Measurements from ENCODE around the gene PRDM5.

Gene PRDM5

DNA sequence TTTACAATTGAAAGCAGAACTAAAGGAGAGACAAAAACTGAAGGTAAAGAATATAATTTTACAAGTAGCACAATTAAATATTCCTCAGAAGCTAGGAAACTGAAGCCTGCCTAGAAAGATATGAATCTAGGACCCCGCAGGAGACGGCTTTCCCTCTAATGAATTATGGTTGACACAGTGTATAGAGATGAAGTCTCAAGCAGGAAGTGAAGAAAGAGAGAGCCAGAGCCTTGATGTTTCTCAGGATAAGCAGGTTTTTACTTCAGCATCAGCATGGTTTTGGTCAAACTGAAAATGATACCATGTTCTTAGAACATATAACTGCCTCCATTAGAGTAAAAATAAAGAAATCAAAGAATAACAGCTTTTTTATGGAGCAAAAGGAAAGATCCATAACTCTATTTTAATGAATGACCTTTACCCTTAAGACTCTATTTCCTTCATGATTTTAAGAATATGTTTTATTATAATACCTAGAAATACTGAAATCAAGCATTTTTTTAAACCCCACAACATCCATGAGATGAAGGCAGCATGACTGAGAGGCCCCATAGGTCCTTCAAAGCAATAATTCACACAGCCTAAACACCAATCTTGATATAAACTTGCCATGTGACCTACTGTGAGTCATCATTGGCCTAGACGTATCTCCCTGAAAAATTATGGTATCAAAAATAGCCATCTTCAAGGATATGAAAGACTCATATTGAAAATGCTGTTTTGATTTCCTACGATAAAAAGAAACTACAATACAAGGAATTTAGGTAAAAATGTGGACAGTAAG is 193.4 kb downstream of the PRDM5 start:
- ChIA-PET POLR2A (no interaction called here), CTCF (no interaction called here)
- Histone ChIP-seq H3K4me3 (ENCODE audit: control insufficient read depth in 1 of 7, extremely low read depth in 1 of 7, insufficient read depth in 4 of 7, low read depth in 2 of 7, low read length in 6 of 7) (no peak overlapping the region), H3K4me1 (ENCODE audit: control extremely low read depth in 1 of 4, control insufficient read depth in 4 of 4, insufficient read depth in 4 of 4, low read length in 3 of 4) (peaks cover 0 to 6% (median 0%) of the 10 kb centered on the region in 4 experiments), H3K9me3 (ENCODE audit: control extremely low read depth in 1 of 5, control insufficient read depth in 4 of 5, insufficient read depth in 2 of 5, low read depth in 1 of 5, low read length in 4 of 5) (no peaks in the 10 kb centered on the region), H3K36me3 (ENCODE audit: control insufficient read depth in 4 of 4, insufficient read depth in 4 of 4, low read length in 3 of 4) (no peaks in the 10 kb centered on the region), H3K27me3 (replicated peaks in 2 of 5; ENCODE audit: control insufficient read depth in 4 of 5, insufficient read depth in 5 of 5, low read length in 4 of 5) (no peaks in the 10 kb centered on the region), H3K27ac (ENCODE audit: insufficient read depth in 1 of 2, low read depth in 1 of 2, low read length in 2 of 2, poor library complexity in 1 of 2, severe bottlenecking in 2 of 2) (no peak overlapping the region)
- peak in 1 of 3 donors; percentile 10 for DNase-seq
- no CpG with 5 or more reads among the region's 4 CpGs for WGBS (ENCODE audit: insufficient coverage)

DNA sequence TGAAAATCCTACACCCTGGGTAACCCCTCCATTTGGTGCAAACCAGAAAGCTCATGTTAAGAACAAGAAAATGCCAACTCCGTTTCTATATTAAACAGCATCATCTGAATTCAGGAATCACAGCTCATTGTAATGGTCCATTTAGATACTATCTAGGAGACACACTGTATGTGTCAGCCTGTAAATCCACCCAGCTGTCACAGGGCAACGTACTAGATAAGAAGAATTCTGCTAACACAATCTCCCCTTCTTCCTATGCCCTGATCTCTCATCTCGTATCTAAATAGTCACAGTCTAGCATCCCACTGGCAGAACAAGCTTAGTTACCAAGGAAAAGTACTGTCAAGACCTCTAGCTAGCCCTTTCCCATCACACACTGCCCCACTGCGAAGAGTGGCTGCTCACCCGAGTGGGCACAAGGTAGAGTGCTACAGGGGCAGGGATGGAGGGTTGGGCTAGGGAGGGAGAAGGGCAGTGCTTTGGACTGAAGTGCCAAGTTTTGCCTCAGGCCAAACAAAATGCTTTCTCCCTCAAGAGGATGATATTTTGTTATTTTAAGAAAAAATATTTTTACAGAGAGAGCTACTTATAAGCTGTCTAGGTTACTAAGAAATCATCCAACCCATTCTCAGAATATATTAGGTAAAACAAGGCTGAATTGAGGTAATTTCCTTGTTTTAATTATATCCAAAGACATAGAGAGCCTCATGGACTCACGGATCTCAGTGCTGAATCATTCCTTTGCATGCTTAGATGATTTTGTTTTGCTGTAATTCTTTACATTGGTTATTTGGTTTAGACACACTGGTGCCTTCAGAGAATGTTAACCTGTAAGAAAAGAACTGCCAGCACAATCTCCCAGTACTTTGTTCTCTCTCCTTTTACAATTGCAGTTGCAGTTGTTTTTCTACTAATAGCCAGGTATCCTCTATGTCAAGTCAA is 196.6 kb downstream of the PRDM5 start:
- Histone ChIP-seq H3K27ac (ENCODE audit: insufficient read depth in 1 of 2, low read depth in 1 of 2, low read length in 2 of 2, poor library complexity in 1 of 2, severe bottlenecking in 2 of 2) (no peak overlapping the region), H3K4me1 (ENCODE audit: control extremely low read depth in 1 of 4, control insufficient read depth in 4 of 4, insufficient read depth in 4 of 4, low read length in 3 of 4) (peaks cover 0 to 6% (median 0%) of the 10 kb centered on the region in 4 experiments), H3K9me3 (ENCODE audit: control extremely low read depth in 1 of 5, control insufficient read depth in 4 of 5, insufficient read depth in 2 of 5, low read depth in 1 of 5, low read length in 4 of 5) (no peaks in the 10 kb centered on the region), H3K36me3 (ENCODE audit: control insufficient read depth in 4 of 4, insufficient read depth in 4 of 4, low read length in 3 of 4) (no peaks in the 10 kb centered on the region), H3K4me3 (ENCODE audit: control insufficient read depth in 1 of 7, extremely low read depth in 1 of 7, insufficient read depth in 4 of 7, low read depth in 2 of 7, low read length in 6 of 7) (no peak overlapping the region), H3K27me3 (replicated peaks in 2 of 5; ENCODE audit: control insufficient read depth in 4 of 5, insufficient read depth in 5 of 5, low read length in 4 of 5) (no peaks in the 10 kb centered on the region)
- POLR2A ChIA-PET: no interaction called here
- CTCF ChIA-PET: interaction anchor here (1.5 kb wide), 1 partner anchor 23 kb away, joined by 4 read pairs; no protein-coding TSS in a partner anchor
- DNase-seq: no peak
- 90% methylated on average over 2 of the region's 6 CpGs for WGBS (ENCODE audit: insufficient coverage)

DNA sequence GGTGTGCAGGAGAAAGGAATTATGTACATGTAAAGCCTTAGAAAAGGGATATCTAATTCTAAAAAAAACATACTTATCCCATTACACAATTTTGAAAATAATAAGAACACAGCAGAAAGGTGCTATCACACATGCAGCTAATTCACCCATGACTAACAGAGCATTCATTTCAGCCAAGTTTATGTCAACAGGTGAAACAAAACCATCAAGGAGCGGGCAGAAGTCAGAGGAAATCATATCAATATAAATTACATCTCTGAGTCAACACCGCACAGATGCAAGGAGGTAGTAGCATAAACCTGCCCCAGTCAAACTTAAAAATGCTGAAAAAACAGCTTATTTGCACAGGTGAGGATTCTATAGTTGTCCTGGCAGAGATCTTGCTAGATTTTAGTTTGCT is 197.9 kb downstream of the PRDM5 start:
- Histone ChIP-seq H3K4me1 (ENCODE audit: control extremely low read depth in 1 of 4, control insufficient read depth in 4 of 4, insufficient read depth in 4 of 4, low read length in 3 of 4) (peaks cover 0 to 8% (median 0%) of the 10 kb centered on the region in 4 experiments), H3K27ac (ENCODE audit: insufficient read depth in 1 of 2, low read depth in 1 of 2, low read length in 2 of 2, poor library complexity in 1 of 2, severe bottlenecking in 2 of 2) (no peak overlapping the region), H3K4me3 (ENCODE audit: control insufficient read depth in 1 of 7, extremely low read depth in 1 of 7, insufficient read depth in 4 of 7, low read depth in 2 of 7, low read length in 6 of 7) (no peak overlapping the region), H3K27me3 (replicated peaks in 2 of 5; ENCODE audit: control insufficient read depth in 4 of 5, insufficient read depth in 5 of 5, low read length in 4 of 5) (no peaks in the 10 kb centered on the region), H3K9me3 (ENCODE audit: control extremely low read depth in 1 of 5, control insufficient read depth in 4 of 5, insufficient read depth in 2 of 5, low read depth in 1 of 5, low read length in 4 of 5) (no peaks in the 10 kb centered on the region), H3K36me3 (ENCODE audit: control insufficient read depth in 4 of 4, insufficient read depth in 4 of 4, low read length in 3 of 4) (no peaks in the 10 kb centered on the region)
- no peak for DNase-seq
- POLR2A ChIA-PET: no interaction called here
- 80% methylated on average over 1 of the region's 2 CpGs for WGBS (ENCODE audit: insufficient coverage)
- CTCF ChIA-PET: no interaction called here

DNA sequence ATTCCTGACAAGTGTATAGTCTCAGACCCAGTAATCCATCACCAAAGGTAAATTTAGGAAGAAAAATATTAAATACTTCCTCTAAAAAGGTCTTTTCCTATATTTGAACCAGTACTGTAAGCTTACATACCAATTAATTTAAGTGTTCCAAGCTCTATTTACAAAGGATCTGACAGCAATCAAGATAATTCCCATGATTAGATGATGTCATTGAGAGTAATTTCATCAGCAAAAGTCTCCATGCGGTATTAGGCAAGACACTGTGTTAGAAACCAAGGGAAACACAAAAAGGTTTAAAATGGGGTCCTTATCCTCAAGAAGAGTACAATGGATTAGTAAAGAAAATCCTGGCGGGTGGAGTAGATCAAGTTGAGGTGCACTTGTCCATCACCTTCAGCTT is 198.5 kb downstream of the PRDM5 start:
- no peaks in the 10 kb centered on the region for H3K9me3 ChIP-seq (ENCODE audit: control extremely low read depth in 1 of 5, control insufficient read depth in 4 of 5, insufficient read depth in 2 of 5, low read depth in 1 of 5, low read length in 4 of 5)
- no peaks in the 10 kb centered on the region for H3K36me3 ChIP-seq (ENCODE audit: control insufficient read depth in 4 of 4, insufficient read depth in 4 of 4, low read length in 3 of 4)
- CTCF ChIA-PET: interaction anchor here (0.9 kb wide), 1 partner anchor 30 kb away, joined by 3 read pairs; no protein-coding TSS in a partner anchor
- no peak overlapping the region for H3K4me3 ChIP-seq (ENCODE audit: control insufficient read depth in 1 of 7, extremely low read depth in 1 of 7, insufficient read depth in 4 of 7, low read depth in 2 of 7, low read length in 6 of 7)
- H3K27ac ChIP-seq (ENCODE audit: insufficient read depth in 1 of 2, low read depth in 1 of 2, low read length in 2 of 2, poor library complexity in 1 of 2, severe bottlenecking in 2 of 2): no peak overlapping the region
- WGBS (ENCODE audit: insufficient coverage): 90% methylated on average over 2 of the region's 2 CpGs
- H3K27me3 ChIP-seq (replicated peaks in 2 of 5; ENCODE audit: control insufficient read depth in 4 of 5, insufficient read depth in 5 of 5, low read length in 4 of 5): no peaks in the 10 kb centered on the region
- DNase-seq: no peak
- peaks cover 0 to 7% (median under 1%) of the 10 kb centered on the region in 4 experiments for H3K4me1 ChIP-seq (ENCODE audit: control extremely low read depth in 1 of 4, control insufficient read depth in 4 of 4, insufficient read depth in 4 of 4, low read length in 3 of 4)
- POLR2A ChIA-PET: no interaction called here

DNA sequence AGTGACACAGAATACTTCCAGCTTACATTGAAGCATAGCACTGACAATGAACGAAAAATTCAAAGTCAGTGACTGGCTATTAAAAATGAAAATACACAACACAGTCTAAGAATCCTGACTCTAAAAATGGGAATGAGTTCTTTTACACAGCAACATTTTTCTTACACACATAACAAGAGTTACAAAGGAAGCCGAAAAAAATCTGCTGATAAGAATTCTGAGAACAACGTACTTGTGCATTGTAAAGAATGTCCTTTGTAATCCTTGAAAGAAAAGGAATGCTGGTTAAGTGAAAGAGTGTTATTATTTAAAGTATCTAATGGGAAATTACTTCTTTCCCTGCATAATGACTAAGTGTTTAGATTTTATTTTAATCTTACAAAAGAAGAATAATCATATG is 199.4 kb downstream of the PRDM5 start:
- Histone ChIP-seq H3K27me3 (replicated peaks in 2 of 5; ENCODE audit: control insufficient read depth in 4 of 5, insufficient read depth in 5 of 5, low read length in 4 of 5) (no peaks in the 10 kb centered on the region), H3K4me3 (ENCODE audit: control insufficient read depth in 1 of 7, extremely low read depth in 1 of 7, insufficient read depth in 4 of 7, low read depth in 2 of 7, low read length in 6 of 7) (no peak overlapping the region), H3K4me1 (ENCODE audit: control extremely low read depth in 1 of 4, control insufficient read depth in 4 of 4, insufficient read depth in 4 of 4, low read length in 3 of 4) (peaks cover 0 to 2% (median under 1%) of the 10 kb centered on the region in 4 experiments), H3K27ac (ENCODE audit: insufficient read depth in 1 of 2, low read depth in 1 of 2, low read length in 2 of 2, poor library complexity in 1 of 2, severe bottlenecking in 2 of 2) (no peak overlapping the region), H3K9me3 (ENCODE audit: control extremely low read depth in 1 of 5, control insufficient read depth in 4 of 5, insufficient read depth in 2 of 5, low read depth in 1 of 5, low read length in 4 of 5) (no peaks in the 10 kb centered on the region), H3K36me3 (ENCODE audit: control insufficient read depth in 4 of 4, insufficient read depth in 4 of 4, low read length in 3 of 4) (no peaks in the 10 kb centered on the region)
- CTCF ChIA-PET: interaction anchor here (1.3 kb wide), 2 partner anchors 9 to 152 kb away, joined by 3 read pairs; no protein-coding TSS in a partner anchor
- POLR2A ChIA-PET: no interaction called here
- WGBS (ENCODE audit: insufficient coverage): 100% methylated on average over 1 of the region's 3 CpGs
- no peak for DNase-seq

DNA sequence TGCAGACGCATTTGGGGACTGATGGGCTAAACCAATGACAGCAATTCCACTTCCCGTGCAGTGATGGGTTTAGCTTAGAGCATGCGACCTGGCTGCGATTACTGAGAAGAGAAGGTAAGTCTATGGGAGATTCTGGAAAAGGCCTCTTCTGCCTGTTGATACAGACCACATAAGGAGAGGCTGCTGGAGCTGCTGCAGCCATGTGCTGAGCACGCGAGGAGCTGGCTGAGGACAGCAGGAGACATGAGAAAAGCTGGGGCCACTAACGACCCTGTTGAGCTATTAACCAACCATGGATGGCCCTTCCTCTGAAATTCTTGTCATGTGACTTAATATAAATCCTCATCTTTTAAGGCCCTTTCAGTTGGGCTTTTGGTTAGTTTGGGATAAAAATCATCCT is 199.9 kb downstream of the PRDM5 start:
- CTCF ChIA-PET: interaction anchor here (1.3 kb wide), 2 partner anchors 10 to 152 kb away, joined by 3 read pairs; no protein-coding TSS in a partner anchor
- WGBS (ENCODE audit: insufficient coverage): 100% methylated on average over 5 of the region's 7 CpGs

More for the DNA sequence above, 199.9 kb downstream of the PRDM5 start:
- Histone ChIP-seq H3K27me3 (replicated peaks in 2 of 5; ENCODE audit: control insufficient read depth in 4 of 5, insufficient read depth in 5 of 5, low read length in 4 of 5) (no peaks in the 10 kb centered on the region), H3K36me3 (ENCODE audit: control insufficient read depth in 4 of 4, insufficient read depth in 4 of 4, low read length in 3 of 4) (no peaks in the 10 kb centered on the region), H3K27ac (ENCODE audit: insufficient read depth in 1 of 2, low read depth in 1 of 2, low read length in 2 of 2, poor library complexity in 1 of 2, severe bottlenecking in 2 of 2) (no peak overlapping the region), H3K4me3 (ENCODE audit: control insufficient read depth in 1 of 7, extremely low read depth in 1 of 7, insufficient read depth in 4 of 7, low read depth in 2 of 7, low read length in 6 of 7) (no peak overlapping the region), H3K9me3 (ENCODE audit: control extremely low read depth in 1 of 5, control insufficient read depth in 4 of 5, insufficient read depth in 2 of 5, low read depth in 1 of 5, low read length in 4 of 5) (no peaks in the 10 kb centered on the region), H3K4me1 (ENCODE audit: control extremely low read depth in 1 of 4, control insufficient read depth in 4 of 4, insufficient read depth in 4 of 4, low read length in 3 of 4) (peaks cover 0 to 2% (median under 1%) of the 10 kb centered on the region in 4 experiments)
- DNase-seq: no peak
- POLR2A ChIA-PET: no interaction called here

Data from common myeloid progenitor, CD34-positive (primary cell).